Measurements from ENCODE around the gene THEMIS.

GRCh38 chr6:127902933-127903332 lies 2.1 kb upstream of the THEMIS start:
- TF ChIP-seq, protein P1, sequence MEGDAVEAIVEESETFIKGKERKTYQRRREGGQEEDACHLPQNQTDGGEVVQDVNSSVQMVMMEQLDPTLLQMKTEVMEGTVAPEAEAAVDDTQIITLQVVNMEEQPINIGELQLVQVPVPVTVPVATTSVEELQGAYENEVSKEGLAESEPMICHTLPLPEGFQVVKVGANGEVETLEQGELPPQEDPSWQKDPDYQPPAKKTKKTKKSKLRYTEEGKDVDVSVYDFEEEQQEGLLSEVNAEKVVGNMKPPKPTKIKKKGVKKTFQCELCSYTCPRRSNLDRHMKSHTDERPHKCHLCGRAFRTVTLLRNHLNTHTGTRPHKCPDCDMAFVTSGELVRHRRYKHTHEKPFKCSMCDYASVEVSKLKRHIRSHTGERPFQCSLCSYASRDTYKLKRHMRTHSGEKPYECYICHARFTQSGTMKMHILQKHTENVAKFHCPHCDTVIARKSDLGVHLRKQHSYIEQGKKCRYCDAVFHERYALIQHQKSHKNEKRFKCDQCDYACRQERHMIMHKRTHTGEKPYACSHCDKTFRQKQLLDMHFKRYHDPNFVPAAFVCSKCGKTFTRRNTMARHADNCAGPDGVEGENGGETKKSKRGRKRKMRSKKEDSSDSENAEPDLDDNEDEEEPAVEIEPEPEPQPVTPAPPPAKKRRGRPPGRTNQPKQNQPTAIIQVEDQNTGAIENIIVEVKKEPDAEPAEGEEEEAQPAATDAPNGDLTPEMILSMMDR (IDR thresholded peaks at IDR 0.05; ENCODE audit: low read depth, low read length, poor library complexity, severe bottlenecking), result no peak
- no peak for TF ChIP-seq EZH2phosphoT487 (IDR thresholded peaks at IDR 0.05; ENCODE audit: borderline replicate concordance, low read length)
